ENCODE results near the gene GPR39. TPM values are rescaled to one million over a fixed set of nuclear protein-coding genes. Genes with fewer than 3 reads are reported as not detected.

GPR39 gene
- total RNA-seq, 2 donors from 2014 or later = 3.6 to 5.3 TPM

GRCh38 chr2:132550946-132551345, 134.3 kb downstream of the GPR39 start:
- 32% methylated on average over 2 of the region's 2 CpGs for WGBS
- no peak for DNase-seq (ENCODE audit: low spot score)
- intact Hi-C loops (cut with DNase I) = no loop called here
- no peaks in the 10 kb centered on the region for H3K36me3 ChIP-seq
- H3K4me3 ChIP-seq = no peak overlapping the region
- H3K4me1 ChIP-seq (replicated peaks) = no peaks in the 10 kb centered on the region
- no peaks in the 10 kb centered on the region for H3K9me3 ChIP-seq
- H3K27ac ChIP-seq = no peak overlapping the region
- no peak for TF ChIP-seq POLR2AphosphoS5 (IDR thresholded peaks at IDR 0.05)
- TF ChIP-seq, protein P1, sequence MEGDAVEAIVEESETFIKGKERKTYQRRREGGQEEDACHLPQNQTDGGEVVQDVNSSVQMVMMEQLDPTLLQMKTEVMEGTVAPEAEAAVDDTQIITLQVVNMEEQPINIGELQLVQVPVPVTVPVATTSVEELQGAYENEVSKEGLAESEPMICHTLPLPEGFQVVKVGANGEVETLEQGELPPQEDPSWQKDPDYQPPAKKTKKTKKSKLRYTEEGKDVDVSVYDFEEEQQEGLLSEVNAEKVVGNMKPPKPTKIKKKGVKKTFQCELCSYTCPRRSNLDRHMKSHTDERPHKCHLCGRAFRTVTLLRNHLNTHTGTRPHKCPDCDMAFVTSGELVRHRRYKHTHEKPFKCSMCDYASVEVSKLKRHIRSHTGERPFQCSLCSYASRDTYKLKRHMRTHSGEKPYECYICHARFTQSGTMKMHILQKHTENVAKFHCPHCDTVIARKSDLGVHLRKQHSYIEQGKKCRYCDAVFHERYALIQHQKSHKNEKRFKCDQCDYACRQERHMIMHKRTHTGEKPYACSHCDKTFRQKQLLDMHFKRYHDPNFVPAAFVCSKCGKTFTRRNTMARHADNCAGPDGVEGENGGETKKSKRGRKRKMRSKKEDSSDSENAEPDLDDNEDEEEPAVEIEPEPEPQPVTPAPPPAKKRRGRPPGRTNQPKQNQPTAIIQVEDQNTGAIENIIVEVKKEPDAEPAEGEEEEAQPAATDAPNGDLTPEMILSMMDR (IDR thresholded peaks at IDR 0.05) = no peak
- TF ChIP-seq POLR2A (IDR thresholded peaks at IDR 0.05) = no peak
- no peaks in the 10 kb centered on the region for H3K27me3 ChIP-seq (replicated peaks; ENCODE audit: insufficient read depth)

- intact Hi-C loops (cut with DNase I) = no loop called here
- Histone ChIP-seq H3K27me3 (replicated peaks; ENCODE audit: insufficient read depth) (no peaks in the 10 kb centered on the region), H3K36me3 (no peaks in the 10 kb centered on the region), H3K27ac (no peak overlapping the region), H3K9me3 (no peaks in the 10 kb centered on the region), H3K4me1 (replicated peaks) (no peaks in the 10 kb centered on the region), H3K4me3 (no peak overlapping the region)
- TF ChIP-seq POLR2A (IDR thresholded peaks at IDR 0.05) (no peak), POLR2AphosphoS5 (IDR thresholded peaks at IDR 0.05) (no peak)
- TF ChIP-seq, protein P1 (IDR thresholded peaks at IDR 0.05) = no peak
- WGBS = 66% methylated on average over 9 of the region's 9 CpGs
- DNase-seq (ENCODE audit: low spot score) = no peak
Observed at GRCh38 chr2:132557694-132558093, 141.1 kb downstream of the GPR39 start.

- Histone ChIP-seq H3K27ac (no peak overlapping the region), H3K4me3 (no peak overlapping the region), H3K4me1 (replicated peaks) (no peaks in the 10 kb centered on the region), H3K36me3 (no peaks in the 10 kb centered on the region), H3K9me3 (no peaks in the 10 kb centered on the region), H3K27me3 (replicated peaks; ENCODE audit: insufficient read depth) (no peaks in the 10 kb centered on the region)
- TF ChIP-seq, protein P1 (IDR thresholded peaks at IDR 0.05) = no peak
- TF ChIP-seq POLR2AphosphoS5 (IDR thresholded peaks at IDR 0.05) (no peak), POLR2A (IDR thresholded peaks at IDR 0.05) (no peak)
- no peak for DNase-seq (ENCODE audit: low spot score)
- 90% methylated on average over 12 of the region's 12 CpGs for WGBS
- intact Hi-C loops (cut with DNase I) = no loop called here
Observed at GRCh38 chr2:132559326-132559725, 142.7 kb downstream of the GPR39 start.

DNA sequence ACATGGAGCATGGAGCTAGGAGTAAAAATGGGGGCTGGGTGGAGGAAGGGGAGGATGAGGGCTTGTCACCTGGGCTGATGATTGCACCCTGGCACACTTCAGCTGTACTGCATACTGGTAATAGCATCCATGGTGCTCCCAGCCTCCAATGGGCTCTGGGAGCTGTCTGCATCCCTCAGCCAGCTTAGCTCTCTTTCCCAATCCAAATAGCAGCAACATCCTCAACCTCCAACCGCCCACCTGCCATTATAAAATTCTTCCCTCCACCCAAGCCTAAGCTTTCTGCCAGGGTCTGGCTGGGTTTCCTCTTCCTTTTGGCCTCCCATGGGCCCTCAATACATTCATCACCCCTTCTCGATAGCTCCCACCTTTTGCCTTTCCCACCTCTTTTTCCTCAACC, 143.3 kb downstream of the GPR39 start:
- intact Hi-C loops (cut with DNase I) = no loop called here
- no peaks in the 10 kb centered on the region for H3K4me1 ChIP-seq (replicated peaks)
- no peaks in the 10 kb centered on the region for H3K9me3 ChIP-seq
- H3K4me3 ChIP-seq = no peak overlapping the region
- TF ChIP-seq, protein P1 (IDR thresholded peaks at IDR 0.05) = no peak
- TF ChIP-seq POLR2A (IDR thresholded peaks at IDR 0.05) (no peak), POLR2AphosphoS5 (IDR thresholded peaks at IDR 0.05) (no peak)
- DNase-seq (ENCODE audit: low spot score) = no peak
- no peak overlapping the region for H3K27ac ChIP-seq
- H3K36me3 ChIP-seq = no peaks in the 10 kb centered on the region
- H3K27me3 ChIP-seq (replicated peaks; ENCODE audit: insufficient read depth) = no peaks in the 10 kb centered on the region
- 94% methylated on average over 2 of the region's 2 CpGs for WGBS

GRCh38 chr2:132560562-132560961, 144.0 kb downstream of the GPR39 start:
- Histone ChIP-seq H3K27ac (no peak overlapping the region), H3K4me3 (no peak overlapping the region), H3K27me3 (replicated peaks; ENCODE audit: insufficient read depth) (no peaks in the 10 kb centered on the region), H3K9me3 (no peaks in the 10 kb centered on the region), H3K36me3 (no peaks in the 10 kb centered on the region), H3K4me1 (replicated peaks) (no peaks in the 10 kb centered on the region)
- WGBS = 69% methylated on average over 2 of the region's 2 CpGs
- TF ChIP-seq POLR2AphosphoS5 (IDR thresholded peaks at IDR 0.05) = no peak
- TF ChIP-seq, protein P1 (IDR thresholded peaks at IDR 0.05) = no peak
- no peak for TF ChIP-seq POLR2A (IDR thresholded peaks at IDR 0.05)
- DNase-seq (ENCODE audit: low spot score) = no peak
- intact Hi-C loops (cut with DNase I) = no loop called here
